Amniotic stem cell (primary cell): ENCODE results near the gene TTC28.
"Not testable (repeated sequence)": the region's sequence is repeated elsewhere in the genome, so short reads cannot be mapped to it uniquely, and the experiment has no call there.

Source experiments
- DNase-seq: peaks from one replicate; lab custom pipeline; 2025; lab: John Stamatoyannopoulos, UW

The TTC28 gene

DNA sequence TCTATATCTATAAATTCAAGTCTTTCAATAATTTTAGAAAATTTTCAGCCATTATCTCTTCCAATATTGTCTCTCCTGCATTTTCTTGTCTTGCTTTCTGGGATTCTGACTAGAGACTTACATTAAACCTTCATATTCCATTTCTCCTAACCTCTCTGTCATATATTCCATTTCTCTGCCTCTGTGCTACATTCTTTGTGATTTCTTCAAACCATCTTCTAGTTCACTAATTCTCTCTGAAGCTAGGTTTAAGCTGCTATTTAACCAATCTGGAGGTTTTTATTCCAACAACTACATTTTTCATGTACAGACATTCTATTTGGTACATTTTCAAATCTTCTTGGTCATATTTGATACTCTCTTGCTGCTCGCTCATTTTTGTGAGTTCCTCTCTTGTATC, 122.5 kb downstream of the TTC28 start:
- DNase-seq = no peak

DNA sequence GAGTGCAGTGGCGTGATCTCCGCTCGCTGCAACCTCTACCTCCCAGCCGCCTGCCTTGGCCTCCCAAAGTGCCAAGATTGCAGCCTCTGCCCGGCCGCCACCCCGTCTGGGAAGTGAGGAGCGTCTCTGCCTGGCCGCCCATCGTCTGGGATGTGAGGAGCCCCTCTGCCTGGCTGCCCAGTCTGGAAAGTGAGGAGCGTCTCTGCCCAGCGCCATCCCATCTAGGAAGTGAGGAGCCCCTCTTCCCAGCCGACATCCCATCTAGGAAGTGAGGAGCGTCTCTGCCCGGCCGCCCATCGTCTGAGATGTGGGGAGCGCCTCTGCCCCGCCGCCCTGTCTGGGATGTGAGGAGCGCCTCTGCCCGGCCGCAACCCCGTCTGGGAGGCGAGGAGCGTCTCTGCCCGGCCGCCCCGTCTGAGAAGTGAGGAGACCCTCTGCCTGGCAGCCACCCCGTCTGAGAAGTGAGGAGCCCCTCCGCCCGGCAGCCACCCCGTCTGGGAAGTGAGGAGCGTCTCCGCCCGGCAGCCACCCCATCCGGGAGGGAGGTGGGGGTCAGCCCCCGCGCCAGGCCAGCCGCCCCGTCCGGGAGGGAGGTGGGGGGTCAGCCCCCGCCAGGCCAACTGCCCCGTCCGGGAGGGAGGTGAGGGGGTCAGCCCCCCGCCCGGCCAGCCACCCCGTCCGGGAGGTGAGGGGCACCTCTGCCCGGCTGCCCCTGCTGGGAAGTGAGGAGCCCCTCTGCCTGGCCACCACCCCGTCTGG, 126.4 kb downstream of the TTC28 start:
- not testable (repeated sequence) for DNase-seq

DNA sequence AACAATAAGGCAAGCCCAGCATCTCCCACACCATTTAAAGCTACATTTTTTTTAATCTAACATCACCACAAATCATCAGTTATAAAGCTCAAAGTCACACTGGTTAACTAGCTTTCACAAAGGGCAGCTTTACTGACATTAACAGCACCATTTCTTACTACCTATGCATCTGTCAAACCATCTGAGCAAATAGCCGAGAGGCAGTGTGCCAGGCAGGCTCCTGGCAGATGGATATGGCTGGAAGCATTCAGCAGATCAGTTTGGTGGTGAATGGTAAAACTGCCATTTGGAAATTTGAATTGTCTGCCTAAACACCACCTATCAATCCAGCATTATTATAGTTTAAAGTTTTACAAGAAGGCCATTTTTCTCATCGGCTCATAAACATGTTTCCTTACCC, 131.2 kb downstream of the TTC28 start:
- DNase-seq = no peak

DNA sequence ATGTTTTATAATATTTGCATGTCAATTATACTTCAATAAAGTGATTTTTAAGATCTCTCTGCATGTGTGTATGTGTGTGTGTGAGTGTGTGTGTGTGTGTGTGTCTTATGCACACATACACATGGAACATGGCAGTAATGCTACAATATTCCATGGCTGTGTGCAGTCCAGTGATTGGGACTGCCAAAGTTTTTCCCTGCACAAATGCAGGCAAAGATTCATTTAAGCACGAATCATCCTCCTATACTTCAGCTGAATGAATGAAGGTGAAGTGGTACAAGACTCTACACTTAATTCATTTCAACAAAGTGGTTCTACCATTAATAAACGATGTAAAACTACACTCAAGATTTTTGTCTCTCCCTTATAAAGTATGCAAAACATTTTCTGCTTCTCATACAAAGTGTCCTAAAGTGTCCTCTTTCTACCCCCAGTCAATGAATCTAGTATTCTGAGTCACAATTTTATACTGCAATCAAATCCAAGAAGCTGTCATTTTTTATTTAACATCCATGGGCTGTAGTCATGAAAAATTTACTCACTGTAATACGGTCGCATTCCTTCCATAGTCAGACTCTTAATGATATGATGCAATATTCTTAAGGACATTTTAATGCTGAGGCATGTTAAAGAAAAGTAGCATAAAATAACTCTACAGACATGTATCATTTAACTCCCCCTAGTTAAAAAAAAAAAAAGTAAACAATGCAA, 132.4 kb downstream of the TTC28 start:
- DNase-seq = no peak

DNA sequence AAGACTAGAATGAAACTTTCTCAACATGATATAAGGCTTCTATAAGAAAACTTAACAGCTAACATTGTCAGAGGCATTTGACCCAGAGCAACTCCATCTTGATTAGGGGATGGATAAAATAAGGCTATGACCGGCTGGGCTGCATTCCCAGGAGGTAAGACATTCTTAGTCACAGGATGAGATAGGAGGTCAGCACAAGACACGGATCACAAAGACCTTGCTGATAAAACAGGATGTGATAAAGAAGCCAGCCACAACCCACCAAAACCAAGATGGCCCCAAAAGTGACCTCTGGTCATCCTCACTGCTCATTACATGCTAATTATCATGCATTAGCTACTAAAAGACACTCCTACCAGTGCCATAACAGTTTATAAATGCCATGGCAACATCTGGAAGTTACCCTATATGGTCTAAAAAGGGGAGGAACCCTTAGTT, 135.2 kb downstream of the TTC28 start:
- DNase-seq = no peak

DNA sequence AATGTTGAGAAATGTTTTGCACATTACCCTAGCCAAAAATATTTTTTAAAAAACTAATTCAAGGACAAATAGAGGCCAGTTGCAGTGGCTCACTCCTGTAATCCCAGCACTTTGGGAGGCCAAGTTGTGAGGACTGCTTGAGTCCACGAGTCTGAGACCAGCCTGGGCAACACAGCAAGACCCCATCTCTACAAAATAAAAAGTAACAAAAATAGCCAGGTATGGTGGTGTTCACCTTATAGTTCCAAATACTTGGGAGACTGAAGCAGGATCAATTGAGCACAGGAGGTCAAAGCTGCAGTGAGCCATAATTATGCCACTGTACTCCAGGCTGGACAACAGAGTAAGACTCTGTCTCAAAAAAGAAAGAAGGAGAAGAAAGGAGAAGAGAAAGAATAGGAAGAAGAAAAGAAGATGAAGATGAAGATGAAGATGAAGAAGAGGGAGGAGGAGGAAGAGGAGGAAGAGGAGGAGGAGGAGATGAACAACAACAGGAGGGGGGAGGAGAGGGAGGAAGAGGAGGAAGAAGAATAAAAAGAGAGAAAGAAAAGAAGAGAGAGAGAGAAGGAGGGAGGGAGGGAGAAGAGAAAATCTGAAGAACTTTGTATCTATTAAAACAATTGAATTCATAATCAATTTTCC, 136.5 kb downstream of the TTC28 start:
- no peak for DNase-seq

DNA sequence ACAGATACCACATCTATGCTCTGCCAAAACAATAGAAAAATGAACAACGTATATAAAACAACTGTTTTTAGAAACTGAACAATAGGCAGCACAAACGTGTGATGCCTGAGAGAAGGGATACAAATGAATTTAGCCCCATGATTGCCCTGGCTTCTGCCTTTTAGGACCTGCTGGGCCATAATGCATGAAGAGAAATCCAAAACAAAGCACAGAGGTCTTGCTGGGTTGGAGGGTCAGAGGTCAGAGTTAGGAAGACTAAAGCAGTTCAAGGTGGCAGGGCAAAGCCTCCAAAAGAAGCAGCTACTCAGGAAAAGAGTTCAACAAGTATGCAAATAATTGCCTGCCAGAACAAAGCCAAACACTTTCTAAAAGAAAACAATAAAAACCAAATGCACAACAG, 138.5 kb downstream of the TTC28 start:
- no peak for DNase-seq

DNA sequence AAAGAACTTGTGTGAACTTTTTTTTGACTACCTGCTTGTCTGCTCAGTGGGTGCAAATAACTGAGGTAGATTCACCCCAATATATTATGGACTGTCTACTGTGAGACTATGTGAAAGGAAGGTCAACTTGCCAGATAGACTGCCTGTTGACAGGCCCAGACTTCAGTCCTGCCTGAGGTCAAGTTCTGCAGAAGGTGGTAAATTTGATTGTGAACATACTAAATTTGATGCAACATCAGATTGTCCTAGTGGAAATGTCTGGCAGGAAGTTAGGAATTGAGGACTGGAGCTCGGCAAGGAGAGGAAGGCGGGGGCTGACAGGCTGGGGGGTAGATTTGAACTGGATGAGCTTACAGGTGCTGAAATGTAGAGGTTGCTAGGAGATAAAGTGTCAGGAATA, 140.7 kb downstream of the TTC28 start:
- no peak for DNase-seq

DNA sequence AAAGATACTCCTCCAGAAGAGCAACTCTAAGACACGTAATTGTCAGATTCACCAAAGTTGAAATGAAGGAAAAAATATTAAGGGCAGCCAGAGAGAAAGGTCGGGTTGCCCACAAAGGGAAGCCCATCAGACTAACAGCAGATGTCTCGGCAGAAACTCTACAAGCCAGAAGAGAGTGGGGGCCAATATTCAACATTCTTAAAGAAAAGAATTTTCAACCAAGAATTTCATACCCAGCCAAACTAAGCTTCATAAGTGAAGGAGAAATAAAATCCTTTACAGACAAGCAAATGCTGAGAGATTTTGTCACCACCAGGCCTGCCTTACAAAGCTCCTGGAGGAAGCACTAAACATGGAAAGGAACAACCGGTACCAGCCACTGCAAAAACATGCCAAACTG, 149.1 kb downstream of the TTC28 start:
- DNase-seq = not testable (repeated sequence)

DNA sequence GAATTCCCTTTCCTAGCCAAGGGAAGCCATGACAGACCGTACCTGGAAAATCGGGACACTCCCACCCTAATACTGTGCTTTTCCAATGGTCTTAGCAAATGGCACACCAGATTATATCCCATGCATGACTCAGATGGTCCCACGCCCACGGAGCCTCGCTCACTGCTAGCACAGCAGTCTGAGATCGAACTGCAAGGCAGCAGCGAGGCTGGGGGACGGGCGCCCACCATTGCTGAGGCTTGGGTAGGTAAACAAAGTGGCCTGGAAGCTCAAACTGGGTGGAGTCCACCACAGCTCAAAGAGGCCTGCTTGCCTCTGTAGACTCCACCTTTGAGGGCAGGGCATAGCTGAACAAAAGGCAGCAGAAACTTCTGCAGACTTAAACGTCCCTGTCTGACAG, 150.5 kb downstream of the TTC28 start:
- not testable (repeated sequence) for DNase-seq

DNA sequence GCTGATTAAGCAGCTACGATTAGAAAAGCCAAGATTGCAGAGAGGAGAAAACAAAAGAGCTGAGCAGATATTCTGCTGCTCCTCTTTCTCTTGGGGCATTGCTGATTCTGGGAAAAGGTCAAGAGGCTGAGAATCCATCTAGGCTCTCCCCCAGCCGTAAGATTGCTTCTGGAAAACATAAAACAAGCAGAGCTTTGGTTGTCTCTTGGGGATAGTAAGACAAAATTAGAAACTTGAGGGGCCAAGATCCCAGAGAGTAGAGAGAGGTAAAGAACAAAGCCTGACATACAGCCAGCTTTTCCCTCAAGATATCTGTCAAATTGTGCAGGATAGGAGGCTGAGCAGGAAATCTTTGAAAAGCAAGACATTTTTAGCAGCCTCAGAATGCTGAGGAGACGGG, 158.2 kb downstream of the TTC28 start:
- DNase-seq = no peak

DNA sequence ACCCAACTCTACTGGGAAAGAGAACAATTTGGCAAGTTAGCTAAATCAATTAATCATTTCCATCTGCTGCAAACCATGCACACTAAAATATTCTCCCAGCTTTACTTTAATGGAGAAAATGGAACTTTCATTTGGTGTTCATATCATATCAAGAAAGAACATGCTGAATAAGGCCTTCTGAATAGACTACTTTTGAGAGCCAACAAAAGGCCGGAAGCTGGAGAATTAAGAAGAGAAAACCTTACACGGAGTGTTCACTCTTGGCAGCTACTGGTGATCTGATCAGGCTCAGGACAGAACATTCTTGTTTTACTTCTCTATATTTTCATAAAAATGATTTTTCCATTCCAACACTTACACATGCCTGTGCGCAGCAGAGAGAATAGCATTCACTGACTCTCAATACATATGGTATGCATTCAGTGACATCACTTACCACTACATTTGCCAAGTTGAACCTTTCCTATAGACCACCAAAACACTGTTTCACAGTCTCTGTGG, 165.3 kb downstream of the TTC28 start:
- DNase-seq = no peak

DNA sequence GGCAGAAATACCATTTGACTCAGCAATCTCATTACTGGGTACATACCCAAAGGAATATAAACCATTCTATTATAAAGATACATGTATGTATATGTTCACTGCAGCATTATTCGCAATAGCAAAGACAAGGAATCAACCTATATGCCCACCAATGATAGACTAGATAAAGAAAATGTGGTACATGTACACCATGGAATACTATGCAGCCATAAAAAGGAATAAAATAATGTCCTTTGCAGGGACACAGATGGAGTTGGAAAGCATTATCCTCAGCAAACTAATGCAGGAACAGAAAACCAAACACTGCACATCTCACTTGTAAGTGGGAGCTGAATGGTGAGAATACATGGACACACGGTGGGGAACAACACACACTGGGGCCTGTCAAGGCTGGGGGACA, 167.3 kb downstream of the TTC28 start:
- not testable (repeated sequence) for DNase-seq

DNA sequence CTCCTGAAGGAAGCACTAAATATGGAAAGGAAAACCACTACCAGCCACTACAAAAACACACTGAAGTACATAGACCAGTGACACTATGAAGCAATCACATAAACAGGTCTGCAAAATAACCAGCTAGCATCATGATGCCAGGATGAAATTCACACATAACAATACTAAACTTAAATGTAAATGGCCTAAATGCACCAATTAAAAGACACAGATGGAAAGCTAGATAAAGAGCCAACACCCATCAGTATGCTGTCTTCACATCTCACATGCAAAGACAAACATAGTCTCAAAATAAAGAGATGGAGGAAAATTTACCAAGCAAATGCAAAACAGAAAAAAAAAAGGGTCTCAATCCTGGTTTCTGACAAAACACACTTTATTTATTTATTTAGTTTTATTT, 171.7 kb downstream of the TTC28 start:
- DNase-seq = no peak

DNA sequence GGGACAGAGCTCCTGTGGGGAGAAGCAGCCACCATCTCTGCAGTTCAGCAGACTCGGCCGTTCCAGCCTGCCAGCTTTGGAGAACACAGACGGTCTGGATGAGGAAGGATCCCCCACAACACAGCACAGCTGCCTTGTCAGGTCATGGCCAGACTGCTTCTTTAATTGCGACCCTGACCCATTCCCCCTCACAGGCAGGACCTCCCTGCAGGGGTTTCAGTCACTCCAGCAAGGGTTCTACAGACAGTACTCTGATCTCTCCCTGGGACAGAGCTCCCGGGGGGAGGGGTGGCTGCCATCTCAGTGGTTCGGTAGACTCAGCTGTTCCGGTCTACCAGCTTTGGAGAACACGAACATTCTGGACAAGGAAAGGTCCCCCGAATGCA, 173.5 kb downstream of the TTC28 start:
- no peak for DNase-seq

DNA sequence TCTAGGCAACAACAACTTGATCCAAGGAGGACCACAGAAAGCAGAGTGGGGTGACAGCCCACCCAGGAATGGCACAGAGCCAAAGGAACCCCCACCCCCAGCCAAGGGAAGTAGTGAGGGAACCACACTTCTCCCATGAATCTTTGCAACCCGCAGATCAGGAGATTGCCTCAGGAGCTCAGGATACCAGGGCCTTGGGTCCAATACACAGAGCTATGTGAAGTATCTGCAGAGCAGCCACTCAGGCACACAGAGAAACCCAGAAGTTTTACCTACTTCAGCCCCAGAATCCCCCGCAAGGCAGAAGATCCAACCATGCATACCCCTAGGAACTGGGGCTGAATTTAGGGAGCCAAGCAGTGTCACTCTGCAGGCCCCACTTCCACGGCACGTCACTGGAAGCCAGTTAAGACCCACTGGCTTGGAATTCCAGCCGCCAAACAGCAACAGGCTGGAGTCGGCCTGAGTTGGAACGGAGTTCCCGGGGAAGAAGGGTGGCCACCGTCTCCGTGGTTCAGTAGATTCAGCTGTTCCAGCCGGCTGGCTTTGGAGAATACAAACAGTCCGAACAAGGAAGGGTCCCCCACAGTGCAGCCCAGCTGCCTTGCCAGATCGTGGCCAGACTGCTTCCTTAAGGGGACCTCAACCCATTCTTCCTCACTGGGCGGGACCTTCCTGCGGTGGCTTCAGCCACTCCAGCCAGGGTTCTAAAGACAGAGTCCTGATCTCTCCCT, 174.1 kb downstream of the TTC28 start:
- no peak for DNase-seq

DNA sequence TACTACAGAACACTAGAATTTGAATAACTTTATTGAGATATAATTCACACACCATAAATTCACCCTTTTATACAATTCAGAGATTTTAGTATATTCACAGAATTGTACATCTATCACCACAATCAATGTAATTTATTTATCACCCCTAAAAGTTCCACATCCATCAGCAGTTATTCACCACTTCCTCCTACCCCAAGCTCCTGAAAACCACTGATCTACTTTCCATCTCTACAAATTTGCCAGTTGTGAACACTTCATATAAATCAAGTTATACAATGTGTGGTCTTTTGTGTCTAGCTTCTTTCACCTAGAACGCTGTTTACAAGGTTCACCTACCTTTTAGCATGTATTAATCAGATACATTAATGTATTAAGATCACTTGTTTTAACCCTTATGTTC, 179.6 kb downstream of the TTC28 start:
- DNase-seq = no peak

DNA sequence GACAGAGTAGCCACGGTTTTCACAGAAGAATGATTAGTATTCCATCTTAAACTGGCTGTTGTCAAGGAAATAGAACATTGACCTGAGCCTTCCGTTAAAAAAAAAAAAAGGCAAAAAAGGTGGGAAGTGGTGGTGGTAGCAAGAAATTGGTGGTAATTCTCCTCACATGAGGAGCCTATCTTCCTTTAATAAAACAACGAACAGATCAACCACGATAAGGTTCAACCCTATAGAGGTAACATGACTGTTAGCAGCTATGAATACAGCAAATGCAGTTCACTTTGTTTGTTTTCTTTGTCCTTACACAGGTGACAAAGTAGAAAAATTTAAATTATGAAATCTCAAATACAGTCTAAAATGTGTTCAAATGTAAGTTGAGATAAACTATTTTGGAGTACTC, 181.6 kb downstream of the TTC28 start:
- DNase-seq = no peak

DNA sequence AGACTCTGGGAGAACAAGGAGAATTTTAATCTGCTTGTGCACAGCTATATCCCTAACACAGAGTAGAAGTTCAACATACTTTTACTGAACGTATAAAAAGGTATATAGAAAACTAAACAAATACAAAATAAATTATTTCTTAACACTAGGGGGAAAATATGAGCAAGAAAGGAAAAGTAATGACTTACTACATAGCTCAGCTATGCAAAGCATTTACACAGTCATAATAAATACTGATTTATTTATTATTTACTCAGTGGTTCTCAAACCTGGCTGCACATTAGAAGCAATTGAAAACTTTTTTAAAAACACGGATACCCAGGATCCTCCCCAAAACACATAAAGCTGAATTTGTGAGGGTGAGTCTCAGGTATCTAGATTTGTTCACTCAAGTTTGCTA, 182.5 kb downstream of the TTC28 start:
- peak; percentile 8 for DNase-seq

DNA sequence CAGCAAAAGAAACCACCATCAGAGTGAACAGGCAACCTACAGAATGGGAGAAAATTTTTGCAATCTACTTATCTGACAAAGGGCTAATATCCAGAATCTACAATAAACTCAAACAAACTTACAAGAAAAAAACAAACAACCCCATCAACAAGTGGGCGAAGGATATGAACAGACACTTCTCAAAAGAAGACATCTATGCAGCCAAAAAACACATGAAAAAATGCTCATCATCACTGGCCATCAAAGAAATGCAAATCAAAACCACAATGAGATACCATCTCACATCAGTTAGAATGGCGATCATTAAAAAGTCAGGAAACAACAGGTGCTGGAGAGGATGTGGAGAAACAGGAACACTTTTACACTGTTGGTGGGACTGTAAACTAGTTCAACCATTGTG, 188.4 kb downstream of the TTC28 start:
- not testable (repeated sequence) for DNase-seq

DNA sequence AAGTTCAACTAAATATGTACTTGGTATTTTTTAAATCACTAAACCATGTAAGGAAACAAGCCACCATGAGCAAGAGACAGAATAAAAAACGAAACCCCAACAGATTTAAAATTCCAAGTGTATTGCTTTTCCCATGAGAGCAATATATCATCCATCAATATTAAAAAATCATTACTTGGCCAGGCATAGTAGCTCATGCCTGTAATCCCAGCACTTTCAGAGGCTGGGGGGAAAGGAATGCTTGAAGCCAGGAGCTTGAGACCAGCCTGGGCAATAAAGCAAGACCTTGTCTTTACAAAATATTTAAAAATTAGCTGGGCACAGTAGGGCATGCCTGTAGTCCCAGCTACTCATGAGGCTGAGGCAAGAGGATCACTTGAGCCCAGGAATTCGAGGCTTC, 190.8 kb downstream of the TTC28 start:
- DNase-seq = no peak

DNA sequence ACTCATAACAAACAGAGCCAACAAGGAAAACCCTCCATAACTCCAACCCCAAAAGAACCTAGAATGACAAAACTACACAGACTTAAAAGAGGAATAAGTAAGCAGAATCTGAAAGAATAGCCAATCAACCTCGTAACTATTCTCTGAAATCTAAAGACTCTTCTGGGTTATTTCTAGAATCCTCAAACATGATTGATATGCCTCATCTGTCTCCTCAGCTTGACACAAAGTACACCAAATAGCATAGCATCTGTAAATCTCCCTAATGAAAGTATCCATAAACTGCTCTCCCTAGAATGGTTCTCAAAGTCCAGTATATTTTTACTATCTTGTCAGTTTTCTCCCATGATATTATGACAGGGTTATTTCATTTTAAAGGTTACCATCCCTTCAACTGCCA, 195.0 kb downstream of the TTC28 start:
- no peak for DNase-seq
